HCEC 1CT (cell line): Measurements from ENCODE around the gene SMYD2.

Source experiments
- DNase-seq: peaks from one replicate; pipeline ENCODE4 v3.0.0-alpha.2; 2017

SMYD2 gene

GRCh38 chr1:214363386-214363785 is 82.4 kb downstream of the SMYD2 start:
- DNase-seq = no peak

DNA sequence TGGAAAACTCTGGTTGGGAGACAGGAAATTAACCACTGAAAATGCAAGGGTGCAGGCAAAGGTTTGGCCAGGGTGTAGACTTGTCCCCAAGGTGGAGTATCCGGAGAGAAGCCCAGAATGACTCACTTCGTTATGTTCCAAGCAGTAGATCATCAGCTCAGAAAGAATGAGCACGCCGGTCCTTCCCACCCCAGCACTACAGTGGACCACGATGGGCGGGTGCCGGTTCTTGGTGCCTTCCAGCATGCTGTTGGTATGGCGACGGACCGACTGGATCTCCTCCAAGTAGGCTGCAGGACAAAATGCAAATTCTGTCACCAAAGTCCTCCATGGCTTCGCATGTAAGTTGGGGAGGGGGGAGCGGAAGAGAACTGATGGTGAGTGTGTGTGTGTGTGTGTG is 83.4 kb downstream of the SMYD2 start:
- no peak for DNase-seq

GRCh38 chr1:214364786-214365295 is 83.9 kb downstream of the SMYD2 start:
- no peak for DNase-seq

DNA sequence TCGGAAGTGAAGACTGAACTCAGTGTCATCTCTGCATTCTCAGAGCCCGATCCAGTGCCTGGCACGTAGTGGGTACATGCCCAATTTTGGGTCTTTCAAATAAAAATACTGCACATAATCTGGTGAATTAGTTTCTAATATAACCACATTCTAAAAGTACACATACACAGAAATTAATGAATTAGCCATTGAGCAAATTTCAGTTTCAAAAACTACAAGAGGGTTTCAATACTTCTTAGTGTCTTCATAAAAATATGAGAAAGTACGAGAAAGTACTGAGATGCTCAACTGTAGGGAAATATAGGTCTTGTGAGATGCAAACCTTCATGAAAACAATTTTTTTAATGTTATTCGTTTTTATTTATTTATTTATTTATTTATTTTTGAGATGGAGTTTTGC is 86.9 kb downstream of the SMYD2 start:
- no peak for DNase-seq

DNA sequence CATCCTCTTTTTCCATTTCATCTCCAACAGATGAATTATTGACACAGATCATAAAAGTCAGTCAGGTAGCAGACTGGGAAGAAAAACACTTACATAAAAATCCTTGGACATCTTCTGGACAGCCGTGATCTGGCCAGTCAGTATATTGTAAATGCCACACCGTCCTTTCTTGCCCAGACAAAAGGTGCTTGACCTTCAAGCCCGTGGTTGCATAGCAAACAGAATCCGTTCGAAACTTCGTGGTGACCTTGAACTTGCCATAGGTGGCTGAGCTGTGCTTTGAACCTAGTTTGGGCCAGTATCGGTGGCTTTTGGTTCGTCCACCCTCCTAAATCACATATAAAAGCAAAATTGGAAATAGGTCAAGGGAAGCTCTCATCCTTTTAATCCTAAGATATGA is 88.4 kb downstream of the SMYD2 start:
- no peak for DNase-seq

- no peak for DNase-seq
Measured at GRCh38 chr1:214370615-214371014, 89.7 kb downstream of the SMYD2 start.

DNA sequence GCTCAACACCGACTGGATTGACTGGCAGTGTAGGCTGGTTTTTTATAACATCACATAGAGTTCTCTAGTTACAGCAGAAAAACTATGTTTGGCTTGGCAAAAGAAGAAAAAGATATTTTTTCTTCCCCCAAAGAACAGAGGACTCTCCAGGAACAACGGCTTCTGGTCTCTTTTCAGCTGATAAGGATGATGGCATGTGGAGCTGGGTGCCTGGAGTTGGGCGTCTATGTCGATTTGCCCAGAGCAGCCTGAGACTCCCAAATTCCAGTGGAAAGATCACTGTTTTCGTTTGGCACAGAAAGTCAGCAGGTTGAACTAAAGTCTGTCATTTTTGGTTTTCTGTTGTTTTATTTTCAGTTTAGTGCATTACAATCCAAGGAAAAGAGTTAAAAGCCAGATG is 91.1 kb downstream of the SMYD2 start:
- no peak for DNase-seq

- no peak for DNase-seq
Measured at GRCh38 chr1:214377485-214377884, 96.5 kb downstream of the SMYD2 start.

- peak; percentile 50 for DNase-seq
Measured at GRCh38 chr1:214377886-214378285, 96.9 kb downstream of the SMYD2 start.

GRCh38 chr1:214378492-214378891 is 97.5 kb downstream of the SMYD2 start:
- no peak for DNase-seq

- no peak for DNase-seq
Measured at GRCh38 chr1:214379236-214379970, 98.4 kb downstream of the SMYD2 start.

- DNase-seq = no peak
Measured at GRCh38 chr1:214380396-214380795, 99.4 kb downstream of the SMYD2 start.

- DNase-seq = no peak
Measured at GRCh38 chr1:214380986-214381695, 100.2 kb downstream of the SMYD2 start.

- no peak for DNase-seq
Measured at GRCh38 chr1:214383381-214384372, 102.7 kb downstream of the SMYD2 start.

GRCh38 chr1:214384373-214385079 is 103.6 kb downstream of the SMYD2 start:
- DNase-seq = no peak

GRCh38 chr1:214385428-214385827 is 104.5 kb downstream of the SMYD2 start:
- no peak for DNase-seq

DNA sequence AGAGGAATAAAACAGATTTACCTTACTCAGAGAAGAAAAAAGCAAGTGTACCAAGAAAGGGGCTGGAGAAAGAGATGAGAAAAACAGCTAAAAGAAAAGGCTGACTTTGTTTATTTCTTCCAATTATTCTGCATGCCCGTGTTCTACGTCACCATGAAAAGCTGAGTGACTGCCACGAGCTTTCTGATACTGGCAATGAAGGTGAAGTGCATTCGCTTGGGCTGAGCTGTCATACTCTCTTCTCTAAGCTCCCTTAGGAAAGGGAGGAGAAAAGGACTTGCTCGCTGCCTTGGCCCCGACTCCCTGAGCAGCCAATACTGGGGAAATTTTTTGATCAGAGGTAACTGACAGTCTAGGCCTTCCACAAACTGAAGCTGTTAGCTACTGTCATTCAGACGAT is 105.4 kb downstream of the SMYD2 start:
- no peak for DNase-seq
